ENCODE results near the gene TBXAS1.

- TF ChIP-seq POLR2A (IDR thresholded peaks at IDR 0.05; ENCODE audit: low read length), result no peak
- TF ChIP-seq GATA1 (IDR thresholded peaks at IDR 0.05; ENCODE audit: low read depth, low read length), result no peak
Observed at GRCh38 chr7:140029072-140029471, 200.0 kb downstream of the TBXAS1 start.

Data from erythroblast (primary cell).